HL-60 (cell line): ENCODE measurements around the gene KIF27.
"Not testable (repeated sequence)": the region's sequence is repeated elsewhere in the genome, so short reads cannot be mapped to it uniquely, and the experiment has no call there.

ENCODE experiments used
- DNase-seq, 2 experiments: peaks; one replicate each; pipeline ENCODE4 v3.0.0-alpha.2; 2010 to 2020; ENCODE audit warnings: low read depth in 1 of 2, low spot score in 1 of 2
- H3K27ac ChIP-seq: fragments of 250-450 bp; sonication (Bioruptor Pico); replicated peaks from 2 replicates; pipeline ENCODE4 v1.5.1; 2020; ENCODE audit warnings: mild to moderate bottlenecking, moderate library complexity
- H3K27me3 ChIP-seq: fragments of 250-450 bp; sonication (Bioruptor Pico); 2 replicates; pipeline ENCODE4 v1.5.1; 2021; ENCODE audit warnings: mild to moderate bottlenecking, moderate library complexity; ENCODE audit not compliant: insufficient read depth, poor library complexity, severe bottlenecking
- H3K4me3 ChIP-seq: replicated peaks from 2 replicates; pipeline ENCODE4 v1.5.1; 2011; ENCODE audit warnings: mild to moderate bottlenecking, control low read depth, low read length; ENCODE audit not compliant: insufficient read depth
- GABPA ChIP-seq: IDR thresholded peaks from 2 replicates; pipeline ENCODE4 v1.6.1; 2012; ENCODE audit warnings: low read depth
- POLR2AphosphoS5 ChIP-seq: IDR thresholded peaks from 2 replicates; pipeline ENCODE4 v1.6.1; 2012; ENCODE audit warnings: low read depth
- REST ChIP-seq: IDR thresholded peaks from 2 replicates; pipeline ENCODE4 v1.6.1; 2012; ENCODE audit warnings: low read depth; ENCODE audit not compliant: insufficient replicate concordance
- SPI1 ChIP-seq: IDR thresholded peaks from 2 replicates; pipeline ENCODE4 v1.6.1; 2012; ENCODE audit warnings: low read depth, mild to moderate bottlenecking, borderline replicate concordance
- TF ChIP-seq, protein P1 (sequence below): IDR thresholded peaks from one replicate; pipeline ENCODE4 v1.5.1; 2011; ENCODE audit warnings: low read length, control low read depth, inconsistent platforms; ENCODE audit not compliant: insufficient read depth

Gene KIF27

GRCh38 chr9:83956436-83957247, 35.4 kb upstream of the KIF27 start:
- Histone ChIP-seq H3K4me3 (peak overlapping the region; percentile 37), H3K27me3 (no peaks in the 10 kb centered on the region), H3K27ac (peak overlapping the region; percentile 65)
- TF ChIP-seq REST = no peak
- TF ChIP-seq POLR2AphosphoS5 = no peak
- TF ChIP-seq, protein P1, sequence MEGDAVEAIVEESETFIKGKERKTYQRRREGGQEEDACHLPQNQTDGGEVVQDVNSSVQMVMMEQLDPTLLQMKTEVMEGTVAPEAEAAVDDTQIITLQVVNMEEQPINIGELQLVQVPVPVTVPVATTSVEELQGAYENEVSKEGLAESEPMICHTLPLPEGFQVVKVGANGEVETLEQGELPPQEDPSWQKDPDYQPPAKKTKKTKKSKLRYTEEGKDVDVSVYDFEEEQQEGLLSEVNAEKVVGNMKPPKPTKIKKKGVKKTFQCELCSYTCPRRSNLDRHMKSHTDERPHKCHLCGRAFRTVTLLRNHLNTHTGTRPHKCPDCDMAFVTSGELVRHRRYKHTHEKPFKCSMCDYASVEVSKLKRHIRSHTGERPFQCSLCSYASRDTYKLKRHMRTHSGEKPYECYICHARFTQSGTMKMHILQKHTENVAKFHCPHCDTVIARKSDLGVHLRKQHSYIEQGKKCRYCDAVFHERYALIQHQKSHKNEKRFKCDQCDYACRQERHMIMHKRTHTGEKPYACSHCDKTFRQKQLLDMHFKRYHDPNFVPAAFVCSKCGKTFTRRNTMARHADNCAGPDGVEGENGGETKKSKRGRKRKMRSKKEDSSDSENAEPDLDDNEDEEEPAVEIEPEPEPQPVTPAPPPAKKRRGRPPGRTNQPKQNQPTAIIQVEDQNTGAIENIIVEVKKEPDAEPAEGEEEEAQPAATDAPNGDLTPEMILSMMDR = no peak
- no peak for TF ChIP-seq SPI1
- TF ChIP-seq GABPA = no peak
- DNase-seq = peak in 1 of 2 experiments; percentile 24

DNA sequence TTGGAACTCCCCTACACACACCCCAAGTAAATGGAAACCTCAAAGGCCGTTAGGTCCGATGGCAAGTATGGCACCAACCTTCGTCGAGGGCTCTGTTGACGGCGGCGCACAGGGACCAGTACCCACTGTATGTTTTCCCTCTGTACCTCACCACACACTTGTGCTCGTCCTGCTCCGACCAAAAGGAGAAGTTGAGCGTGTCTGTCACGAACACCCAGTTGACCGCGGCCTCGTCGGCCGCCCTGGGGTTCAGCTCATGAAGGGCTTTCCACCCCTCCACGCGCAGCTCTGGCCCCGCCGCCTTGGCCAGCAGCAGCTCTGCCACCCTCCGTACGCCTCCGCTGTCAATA, 34.8 kb upstream of the KIF27 start:
- peak overlapping the region; percentile 65 for H3K27ac ChIP-seq
- TF ChIP-seq SPI1 = peak; percentile 45; the same call in 1 of the 2 replicates
- peak; percentile 21; the same call in 1 of the 2 replicates for TF ChIP-seq POLR2AphosphoS5
- TF ChIP-seq REST = no peak
- TF ChIP-seq, protein P1 = no peak
- no peaks in the 10 kb centered on the region for H3K27me3 ChIP-seq
- H3K4me3 ChIP-seq = peak overlapping the region; percentile 37
- peak in 1 of 2 experiments; percentile 88 for DNase-seq

DNA sequence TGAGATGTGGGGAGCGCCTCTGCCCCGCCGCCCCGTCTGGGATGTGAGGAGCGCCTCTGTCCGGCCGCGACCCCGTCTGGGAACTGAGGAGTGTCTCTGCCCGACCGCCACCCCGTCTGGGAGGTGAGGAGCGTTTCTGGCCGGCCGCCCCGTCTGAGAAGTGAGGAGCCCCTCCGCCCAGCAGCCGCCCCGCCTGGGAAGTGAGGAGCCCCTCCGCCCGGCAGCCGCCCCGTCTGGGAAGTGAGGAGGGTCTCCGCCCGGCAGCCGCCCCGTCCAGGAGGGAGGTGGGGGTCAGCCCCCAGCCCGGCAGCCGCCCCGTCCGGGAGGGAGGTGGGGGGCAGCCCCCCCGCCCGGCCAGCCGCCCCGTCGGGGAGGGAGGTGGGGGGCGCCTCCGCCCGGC, 26.9 kb upstream of the KIF27 start:
- not testable (repeated sequence) for H3K4me3 ChIP-seq, DNase-seq, H3K27me3 ChIP-seq, H3K27ac ChIP-seq

- DNase-seq = no peak
- TF ChIP-seq, protein P1 = no peak
- no peak for TF ChIP-seq SPI1
- TF ChIP-seq POLR2AphosphoS5 = no peak
- no peak overlapping the region for H3K4me3 ChIP-seq
- H3K27ac ChIP-seq = no peak overlapping the region
- H3K27me3 ChIP-seq = no peaks in the 10 kb centered on the region
Observed at GRCh38 chr9:83940590-83941303, 19.5 kb upstream of the KIF27 start.
